Tibial nerve (tissue), 4 donors: ENCODE measurements around the gene BRPF1.

Source experiments
- CTCF ChIP-seq, 5 experiments: fragments of 200-600 bp in 3 of 5; fragments of 450-650 bp in 2 of 5; sonication (generic) in 3 of 5; IDR thresholded peaks; one replicate each; pipeline ENCODE4 v1.5.1; 2016 to 2019; ENCODE audit warnings: antibody characterized with exemption in 5 of 5, mild to moderate bottlenecking in 3 of 5, moderate library complexity in 2 of 5
- EP300 ChIP-seq, 2 donors: sonication (generic); formaldehyde crosslinking; IDR thresholded peaks; one replicate each; pipeline ENCODE4 v1.6.1; 2017; ENCODE audit warnings: antibody characterized with exemption in 2 of 2, mild to moderate bottlenecking in 1 of 2
- POLR2A ChIP-seq, 2 donors: fragments of 450-650 bp; IDR thresholded peaks; one replicate each; pipeline ENCODE4 v1.6.1; 2017; ENCODE audit warnings: antibody characterized with exemption in 2 of 2, mild to moderate bottlenecking in 2 of 2, moderate library complexity in 2 of 2

DNA sequence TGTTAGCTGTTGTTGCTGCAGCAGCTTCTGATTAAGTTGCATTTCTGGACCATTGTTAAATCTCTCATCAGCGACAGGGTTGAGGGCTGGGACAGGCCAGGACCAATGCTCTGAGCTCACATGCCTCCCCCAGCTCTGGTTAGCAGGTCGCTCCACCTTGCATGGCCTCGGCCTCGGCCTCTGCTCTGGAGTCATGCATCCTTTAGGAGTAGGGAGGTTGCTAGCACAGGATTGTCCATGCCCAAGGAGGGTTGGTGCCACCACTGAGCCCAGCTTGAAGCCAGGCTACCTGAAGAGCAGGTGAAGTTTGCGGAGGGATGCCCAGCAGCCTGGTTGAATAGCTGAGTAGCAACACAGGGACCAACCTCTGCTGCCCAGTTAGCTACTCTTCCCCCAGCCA lies 39.1 kb upstream of the BRPF1 start:
- TF ChIP-seq EP300 (IDR thresholded peaks at IDR 0.05), result no peak
- TF ChIP-seq CTCF (IDR thresholded peaks at IDR 0.05), result no peak
- no peak for TF ChIP-seq POLR2A (IDR thresholded peaks at IDR 0.05)
